Neural cell (in vitro differentiated cells): Measurements from ENCODE around the gene CIITA. TPM values are rescaled to one million over a fixed set of nuclear protein-coding genes. Genes with fewer than 3 reads are reported as not detected.

Source experiments
- H2AFZ ChIP-seq: fragments of 200-600, 300-800 bp; sonication (generic), shearing (Covaris generic); 2 replicates; pipeline ENCODE4 v1.6.0; 2014; ENCODE audit warnings: low read depth, mild to moderate bottlenecking, antibody characterized with exemption, low read length, moderate library complexity
- H3F3A ChIP-seq: fragments of 200-600 bp; shearing (Covaris generic); 2 replicates; pipeline ENCODE4 v1.6.1; 2016; ENCODE audit warnings: mild to moderate bottlenecking, moderate library complexity, mixed read lengths, antibody characterized with exemption, low read length; ENCODE audit not compliant: insufficient read depth, poor library complexity, severe bottlenecking
- H3K27ac ChIP-seq: fragments of 200-600, 300-800 bp; sonication (generic), shearing (Covaris generic); 2 replicates; pipeline ENCODE4 v1.5.1; 2014; ENCODE audit warnings: mild to moderate bottlenecking, low read length, moderate library complexity
- H3K27me3 ChIP-seq: fragments of 300-800, 200-600 bp; sonication (generic), shearing (Covaris generic); 2 replicates; pipeline ENCODE4 v1.6.0; 2014; ENCODE audit warnings: mild to moderate bottlenecking, low read depth, low read length, moderate library complexity; ENCODE audit not compliant: insufficient read depth
- H3K36me3 ChIP-seq: fragments of 300-800, 200-600 bp; sonication (generic), shearing (Covaris generic); 2 replicates; pipeline ENCODE4 v1.5.1; 2014; ENCODE audit warnings: mild to moderate bottlenecking, antibody characterized with exemption, low read length, moderate library complexity; ENCODE audit not compliant: insufficient read depth
- H3K4me2 ChIP-seq: fragments of 300-800, 200-600 bp; sonication (generic), shearing (Covaris generic); 2 replicates; pipeline ENCODE4 v1.6.0; 2014; ENCODE audit warnings: mild to moderate bottlenecking, low read length
- H3K4me3 ChIP-seq: fragments of 300-800, 200-600 bp; sonication (generic), shearing (Covaris generic); 2 replicates; pipeline ENCODE4 v1.5.1; 2014; ENCODE audit warnings: mild to moderate bottlenecking, low read length, moderate library complexity
- H3K79me2 ChIP-seq: fragments of 200-600 bp; shearing (Covaris generic); replicated peaks from 2 replicates; pipeline ENCODE4 v1.6.0; 2014; ENCODE audit warnings: mild to moderate bottlenecking, low read length, moderate library complexity; ENCODE audit not compliant: insufficient read depth
- H3K9ac ChIP-seq: fragments of 300-800, 200-600 bp; sonication (generic), shearing (Covaris generic); 2 replicates; pipeline ENCODE4 v1.6.1; 2016; ENCODE audit warnings: mild to moderate bottlenecking, low read length, mixed read lengths
- H3K9me2 ChIP-seq: fragments of 200-600 bp; shearing (Covaris generic); 2 replicates; pipeline ENCODE4 v1.6.1; 2016; ENCODE audit warnings: mild to moderate bottlenecking, low read length, mixed read lengths; ENCODE audit not compliant: insufficient read depth
- H3K9me3 ChIP-seq: fragments of 200-600, 300-800 bp; sonication (generic), shearing (Covaris generic); 2 replicates; pipeline ENCODE4 v1.6.1; 2016; ENCODE audit warnings: mild to moderate bottlenecking, mixed run types, low read length, moderate library complexity, mixed read lengths
- H4K20me1 ChIP-seq: fragments of 200-600 bp; shearing (Covaris generic); 2 replicates; pipeline ENCODE4 v1.6.1; 2016; ENCODE audit warnings: mild to moderate bottlenecking, mixed run types; ENCODE audit not compliant: insufficient read depth
- CTCF ChIP-seq: fragments of 450-650 bp; IDR thresholded peaks from 2 replicates; pipeline ENCODE4 v1.5.1; 2014; ENCODE audit warnings: antibody characterized with exemption, mild to moderate bottlenecking, moderate library complexity; ENCODE audit not compliant: poor library complexity, severe bottlenecking
- EP300 ChIP-seq: fragments of 450-650 bp; conservative IDR thresholded peaks from 2 replicates; pipeline ENCODE4 v1.6.1; 2014; ENCODE audit warnings: antibody characterized with exemption, mild to moderate bottlenecking, moderate library complexity; ENCODE audit not compliant: poor library complexity, severe bottlenecking
- EZH2 ChIP-seq: fragments of 200-600, 300-800 bp; shearing (Covaris generic), sonication (generic); IDR thresholded peaks from 2 replicates; pipeline ENCODE4 v1.6.1; 2014; ENCODE audit warnings: antibody characterized with exemption, low read length, borderline replicate concordance, mild to moderate bottlenecking; ENCODE audit not compliant: insufficient read depth, poor library complexity, severe bottlenecking
- MXI1 ChIP-seq: fragments of 450-650 bp; conservative IDR thresholded peaks from 2 replicates; pipeline ENCODE4 v1.6.1; 2014; ENCODE audit warnings: antibody characterized with exemption, mild to moderate bottlenecking; ENCODE audit not compliant: poor library complexity, severe bottlenecking
- POLR2AphosphoS5 ChIP-seq: IDR thresholded peaks from 2 replicates; pipeline ENCODE4 v1.6.1; 2012
- RAD21 ChIP-seq: fragments of 450-650 bp; conservative IDR thresholded peaks from 2 replicates; pipeline ENCODE4 v1.6.1; 2014; ENCODE audit warnings: antibody characterized with exemption, mild to moderate bottlenecking, moderate library complexity
- REST ChIP-seq: IDR thresholded peaks from 2 replicates; pipeline ENCODE4 v1.6.1; 2012; ENCODE audit warnings: borderline replicate concordance
- SMC3 ChIP-seq: fragments of 450-650 bp; conservative IDR thresholded peaks from 2 replicates; pipeline ENCODE4 v1.6.1; 2014; ENCODE audit warnings: antibody characterized with exemption, mild to moderate bottlenecking, moderate library complexity; ENCODE audit not compliant: poor library complexity
- TAF1 ChIP-seq: IDR thresholded peaks from 2 replicates; pipeline ENCODE4 v1.6.1; 2012; ENCODE audit warnings: low read depth
- polyA plus RNA-seq: library from polyadenylated mRNA; depleted of rRNA; stranded (reverse); fragments of >200 nt; gene quantifications from 2 replicates; pipeline ENCODE4 v1.2.3, GENCODE V29; 2014

The CIITA gene
- polyA plus RNA-seq, 1 donor from 2014 or later: not detected

GRCh38 chr16:10982465-10983150 is 105.6 kb downstream of the CIITA start:
- H3K9ac ChIP-seq: no peak overlapping the region
- no peak overlapping the region for H2AFZ ChIP-seq
- no peaks in the 10 kb centered on the region for H3K27me3 ChIP-seq
- no peak overlapping the region for H3K4me3 ChIP-seq
- peaks cover 7% of the 10 kb centered on the region for H3K36me3 ChIP-seq
- H4K20me1 ChIP-seq: no peaks in the 10 kb centered on the region
- no peak overlapping the region for H3K4me2 ChIP-seq
- no peaks in the 10 kb centered on the region for H3K9me3 ChIP-seq
- H3K27ac ChIP-seq: no peak overlapping the region
- TF ChIP-seq EZH2: no peak
- no peak for TF ChIP-seq SMC3
- no peak for TF ChIP-seq EP300
- no peak for TF ChIP-seq REST
- TF ChIP-seq CTCF: no peak
- no peak for TF ChIP-seq MXI1
- TF ChIP-seq TAF1: no peak
- no peak for TF ChIP-seq RAD21
- no peak for TF ChIP-seq POLR2AphosphoS5
- H3K79me2 ChIP-seq: no peaks in the 10 kb centered on the region
- H3F3A ChIP-seq: no peaks in the 10 kb centered on the region
- no peaks in the 10 kb centered on the region for H3K9me2 ChIP-seq

- Histone ChIP-seq H4K20me1 (no peaks in the 10 kb centered on the region), H3K9me2 (no peaks in the 10 kb centered on the region), H3F3A (no peaks in the 10 kb centered on the region), H3K9me3 (no peaks in the 10 kb centered on the region), H3K27me3 (no peaks in the 10 kb centered on the region), H3K9ac (no peak overlapping the region), H3K4me2 (no peak overlapping the region), H2AFZ (no peak overlapping the region), H3K36me3 (peaks cover 7% of the 10 kb centered on the region), H3K4me3 (no peak overlapping the region), H3K79me2 (no peaks in the 10 kb centered on the region), H3K27ac (no peak overlapping the region)
- TF ChIP-seq EP300: no peak
- TF ChIP-seq RAD21: no peak
- TF ChIP-seq EZH2: no peak
- TF ChIP-seq POLR2AphosphoS5: no peak
- no peak for TF ChIP-seq TAF1
- no peak for TF ChIP-seq CTCF
- TF ChIP-seq MXI1: no peak
- no peak for TF ChIP-seq SMC3
- no peak for TF ChIP-seq REST
Measured at GRCh38 chr16:10983159-10983558, 106.2 kb downstream of the CIITA start.
